ENCODE measurements around the gene SIN3A. TPM values are rescaled to one million over a fixed set of nuclear protein-coding genes. Genes with fewer than 3 reads are reported as not detected.

SIN3A gene
- total RNA-seq, 1 donor from 2014 or later: 54.0 TPM

DNA sequence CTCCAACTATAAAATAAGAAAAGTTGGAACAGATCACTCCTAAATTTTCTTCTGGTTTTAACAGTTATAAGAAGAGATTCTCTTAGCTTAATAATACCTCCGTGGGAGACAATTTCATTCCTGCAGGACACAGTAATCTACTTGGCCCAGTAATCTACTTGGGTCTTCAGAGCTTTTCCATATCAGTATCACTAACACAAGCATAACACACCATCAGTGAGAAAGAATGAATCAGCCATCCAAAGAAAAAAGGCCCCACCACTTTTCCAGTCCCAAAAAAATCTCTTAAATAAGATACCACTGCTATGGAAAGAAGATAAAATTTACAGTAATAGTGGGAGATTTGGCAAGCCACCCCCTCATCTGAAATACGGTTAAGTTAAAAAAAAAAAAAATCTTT is 20.2 kb downstream of the SIN3A start:
- H3K4me1 Mint-ChIP-seq (ENCODE audit: low read depth, unreplicated experiment): peaks cover 8% of the 10 kb centered on the region
- no peak overlapping the region for H3K27ac ChIP-seq (ENCODE audit: low read depth, low read length)
- H3K4me1 ChIP-seq (ENCODE audit: insufficient read depth, low read length): peaks cover 6% of the 10 kb centered on the region
- no peaks in the 10 kb centered on the region for H3K27me3 ChIP-seq (ENCODE audit: insufficient read depth, low read length)
- no peak overlapping the region for H3K9ac ChIP-seq (ENCODE audit: low read length)
- no peaks in the 10 kb centered on the region for H3K9me3 ChIP-seq (ENCODE audit: insufficient read depth, low read depth, low read length)
- DNase-seq (ENCODE audit: low read depth): peak; percentile 61
- peak overlapping the region; percentile 16 for H3K4me2 ChIP-seq (ENCODE audit: low read length)
- no peak overlapping the region for H3K4me3 ChIP-seq (ENCODE audit: insufficient read depth, low read depth, low read length)
- no peaks in the 10 kb centered on the region for H3K27me3 Mint-ChIP-seq (ENCODE audit: low read depth, unreplicated experiment)
- H2AFZ ChIP-seq (ENCODE audit: low read depth, low read length): no peak overlapping the region
- H3K36me3 ChIP-seq (ENCODE audit: insufficient read depth, low read length): peaks cover 11% of the 10 kb centered on the region
- peaks cover 65% of the 10 kb centered on the region for H3K79me2 ChIP-seq (ENCODE audit: insufficient read depth, low read length)
- H4K20me1 ChIP-seq (ENCODE audit: insufficient read depth, low read length): peaks cover 47% of the 10 kb centered on the region
- no peak for TF ChIP-seq EZH2 (IDR thresholded peaks at IDR 0.05; ENCODE audit: insufficient read depth, low read length)
- TF ChIP-seq, protein P1, sequence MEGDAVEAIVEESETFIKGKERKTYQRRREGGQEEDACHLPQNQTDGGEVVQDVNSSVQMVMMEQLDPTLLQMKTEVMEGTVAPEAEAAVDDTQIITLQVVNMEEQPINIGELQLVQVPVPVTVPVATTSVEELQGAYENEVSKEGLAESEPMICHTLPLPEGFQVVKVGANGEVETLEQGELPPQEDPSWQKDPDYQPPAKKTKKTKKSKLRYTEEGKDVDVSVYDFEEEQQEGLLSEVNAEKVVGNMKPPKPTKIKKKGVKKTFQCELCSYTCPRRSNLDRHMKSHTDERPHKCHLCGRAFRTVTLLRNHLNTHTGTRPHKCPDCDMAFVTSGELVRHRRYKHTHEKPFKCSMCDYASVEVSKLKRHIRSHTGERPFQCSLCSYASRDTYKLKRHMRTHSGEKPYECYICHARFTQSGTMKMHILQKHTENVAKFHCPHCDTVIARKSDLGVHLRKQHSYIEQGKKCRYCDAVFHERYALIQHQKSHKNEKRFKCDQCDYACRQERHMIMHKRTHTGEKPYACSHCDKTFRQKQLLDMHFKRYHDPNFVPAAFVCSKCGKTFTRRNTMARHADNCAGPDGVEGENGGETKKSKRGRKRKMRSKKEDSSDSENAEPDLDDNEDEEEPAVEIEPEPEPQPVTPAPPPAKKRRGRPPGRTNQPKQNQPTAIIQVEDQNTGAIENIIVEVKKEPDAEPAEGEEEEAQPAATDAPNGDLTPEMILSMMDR (IDR thresholded peaks at IDR 0.05; ENCODE audit: insufficient read depth, low read depth, low read length): no peak
- H3K9me3 Mint-ChIP-seq (ENCODE audit: unreplicated experiment): no peaks in the 10 kb centered on the region
- no peak for FAIRE-seq
- peak overlapping the region; percentile 26 for H3K27ac Mint-ChIP-seq (ENCODE audit: unreplicated experiment)
- peak overlapping the region; percentile 37 for H3K4me3 Mint-ChIP-seq (ENCODE audit: unreplicated experiment)
- H3K36me3 Mint-ChIP-seq (ENCODE audit: low read depth, unreplicated experiment): peaks cover 8% of the 10 kb centered on the region

DNA sequence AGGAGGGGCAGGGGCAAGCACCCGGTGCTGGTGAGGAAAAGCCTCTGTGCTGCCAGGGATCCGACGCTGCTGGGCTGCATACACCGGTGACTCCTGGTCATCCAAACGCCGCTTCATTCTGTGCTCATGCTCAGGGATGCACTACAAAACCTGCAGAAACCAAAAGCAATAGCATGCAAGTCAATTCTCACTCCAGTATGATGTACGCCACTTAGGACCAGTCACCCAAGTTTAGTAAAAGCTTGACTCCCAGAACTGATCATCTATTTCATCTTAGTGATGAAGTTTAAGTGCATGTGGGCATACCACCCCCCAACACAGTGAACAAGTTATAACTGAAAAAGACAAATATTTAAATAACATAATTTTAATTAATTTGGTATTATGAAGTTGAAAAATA is 21.2 kb downstream of the SIN3A start:
- Mint-ChIP-seq H3K36me3 (ENCODE audit: low read depth, unreplicated experiment) (peaks cover 8% of the 10 kb centered on the region), H3K9me3 (ENCODE audit: unreplicated experiment) (no peaks in the 10 kb centered on the region), H3K4me3 (ENCODE audit: unreplicated experiment) (no peak overlapping the region), H3K27me3 (ENCODE audit: low read depth, unreplicated experiment) (no peaks in the 10 kb centered on the region), H3K27ac (ENCODE audit: unreplicated experiment) (no peak overlapping the region), H3K4me1 (ENCODE audit: low read depth, unreplicated experiment) (peaks cover 8% of the 10 kb centered on the region)
- peaks cover 64% of the 10 kb centered on the region for H3K79me2 ChIP-seq (ENCODE audit: insufficient read depth, low read length)
- H2AFZ ChIP-seq (ENCODE audit: low read depth, low read length): no peak overlapping the region
- H3K27me3 ChIP-seq (ENCODE audit: insufficient read depth, low read length): no peaks in the 10 kb centered on the region
- TF ChIP-seq, protein P1 (IDR thresholded peaks at IDR 0.05; ENCODE audit: insufficient read depth, low read depth, low read length): no peak
- no peak for TF ChIP-seq EZH2 (IDR thresholded peaks at IDR 0.05; ENCODE audit: insufficient read depth, low read length)
- H3K4me2 ChIP-seq (ENCODE audit: low read length): no peak overlapping the region
- DNase-seq (ENCODE audit: low read depth): no peak
- H3K27ac ChIP-seq (ENCODE audit: low read depth, low read length): no peak overlapping the region
- no peak overlapping the region for H3K4me3 ChIP-seq (ENCODE audit: insufficient read depth, low read depth, low read length)
- H3K4me1 ChIP-seq (ENCODE audit: insufficient read depth, low read length): peaks cover 6% of the 10 kb centered on the region
- H3K36me3 ChIP-seq (ENCODE audit: insufficient read depth, low read length): peaks cover 11% of the 10 kb centered on the region
- peaks cover 43% of the 10 kb centered on the region for H4K20me1 ChIP-seq (ENCODE audit: insufficient read depth, low read length)
- FAIRE-seq: no peak
- no peaks in the 10 kb centered on the region for H3K9me3 ChIP-seq (ENCODE audit: insufficient read depth, low read depth, low read length)
- no peak overlapping the region for H3K9ac ChIP-seq (ENCODE audit: low read length)

DNA sequence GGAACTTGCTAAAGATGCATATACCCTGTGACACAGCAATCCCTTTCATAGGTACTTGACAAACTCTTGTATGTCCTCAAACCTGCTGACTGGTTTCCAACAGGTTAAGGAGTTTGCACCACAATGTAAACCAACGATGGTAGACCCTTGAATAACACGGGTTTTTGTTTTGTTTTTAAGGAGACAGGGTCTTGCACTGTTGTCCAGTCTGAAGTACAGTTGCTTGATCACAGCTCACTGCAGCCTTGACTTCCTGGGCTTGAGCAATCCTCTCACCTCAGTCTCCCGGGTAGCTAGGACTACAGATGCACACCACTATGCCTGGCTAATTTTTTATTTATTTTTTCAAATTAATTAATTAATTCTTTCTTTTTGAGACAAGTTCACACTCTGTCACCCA is 23.3 kb downstream of the SIN3A start:
- H3K9ac ChIP-seq (ENCODE audit: low read length): no peak overlapping the region
- peaks cover 37% of the 10 kb centered on the region for H4K20me1 ChIP-seq (ENCODE audit: insufficient read depth, low read length)
- Mint-ChIP-seq H3K27me3 (ENCODE audit: low read depth, unreplicated experiment) (no peaks in the 10 kb centered on the region), H3K4me3 (ENCODE audit: unreplicated experiment) (no peak overlapping the region), H3K36me3 (ENCODE audit: low read depth, unreplicated experiment) (peaks cover 8% of the 10 kb centered on the region), H3K9me3 (ENCODE audit: unreplicated experiment) (no peaks in the 10 kb centered on the region), H3K27ac (ENCODE audit: unreplicated experiment) (no peak overlapping the region), H3K4me1 (ENCODE audit: low read depth, unreplicated experiment) (peaks cover 8% of the 10 kb centered on the region)
- no peak overlapping the region for H2AFZ ChIP-seq (ENCODE audit: low read depth, low read length)
- no peak for FAIRE-seq
- DNase-seq (ENCODE audit: low read depth): no peak
- peaks cover 6% of the 10 kb centered on the region for H3K4me1 ChIP-seq (ENCODE audit: insufficient read depth, low read length)
- peaks cover 13% of the 10 kb centered on the region for H3K36me3 ChIP-seq (ENCODE audit: insufficient read depth, low read length)
- peaks cover 51% of the 10 kb centered on the region for H3K79me2 ChIP-seq (ENCODE audit: insufficient read depth, low read length)
- no peaks in the 10 kb centered on the region for H3K27me3 ChIP-seq (ENCODE audit: insufficient read depth, low read length)
- no peak overlapping the region for H3K27ac ChIP-seq (ENCODE audit: low read depth, low read length)
- no peak overlapping the region for H3K4me2 ChIP-seq (ENCODE audit: low read length)
- H3K4me3 ChIP-seq (ENCODE audit: insufficient read depth, low read depth, low read length): no peak overlapping the region
- TF ChIP-seq, protein P1 (IDR thresholded peaks at IDR 0.05; ENCODE audit: insufficient read depth, low read depth, low read length): no peak
- no peak for TF ChIP-seq EZH2 (IDR thresholded peaks at IDR 0.05; ENCODE audit: insufficient read depth, low read length)
- H3K9me3 ChIP-seq (ENCODE audit: insufficient read depth, low read depth, low read length): no peaks in the 10 kb centered on the region
